UCSD-AML1 (cell line): ENCODE measurements around the gene TMEM69.
"Not testable (repeated sequence)": the region's sequence is repeated elsewhere in the genome, so short reads cannot be mapped to it uniquely, and the experiment has no call there.

Source experiments
- DNase-seq: peaks from one replicate; lab custom pipeline; 2025; ENCODE audit not compliant: unreplicated experiment; lab: John Stamatoyannopoulos, UW

Gene TMEM69

DNA sequence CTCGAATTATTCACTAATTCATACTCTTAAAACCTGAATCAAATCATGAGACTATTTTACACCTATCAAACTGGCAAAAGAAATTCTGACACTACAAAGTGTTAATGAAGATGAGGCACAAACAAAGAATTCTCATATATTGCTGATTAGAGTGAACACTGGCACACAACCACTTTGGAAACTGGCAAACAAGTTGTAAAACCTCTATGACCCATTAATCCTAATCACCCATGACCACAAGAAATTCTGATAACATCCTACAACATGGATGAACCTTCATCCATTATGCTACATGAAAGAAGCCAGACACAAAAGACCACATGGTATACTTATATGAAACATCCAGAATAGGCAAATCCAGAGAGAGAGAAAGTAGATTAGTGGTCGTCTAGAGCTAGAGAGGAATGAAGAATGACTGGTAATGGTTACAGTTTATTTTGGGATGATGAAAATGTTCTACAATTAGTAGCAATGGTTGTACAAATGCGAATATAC lies 10.2 kb upstream of the TMEM69 start:
- no peak for DNase-seq

DNA sequence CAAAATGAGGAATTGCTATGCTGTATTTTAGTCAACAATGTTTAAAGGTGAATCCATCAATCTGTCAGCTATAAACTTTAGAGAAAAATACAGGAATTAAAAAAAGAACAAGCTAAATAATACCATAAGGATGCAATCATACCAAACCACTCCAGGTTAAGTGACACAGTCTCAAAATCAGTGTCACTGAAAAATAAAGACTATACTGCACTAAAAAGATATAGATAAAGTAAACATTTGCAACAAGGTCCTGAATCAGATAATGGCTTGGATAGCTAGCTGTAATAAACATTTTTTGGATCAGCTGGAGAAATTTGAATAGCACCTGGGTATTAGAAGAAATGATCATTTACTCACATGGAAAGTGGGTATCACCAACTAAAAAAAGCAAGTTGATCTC lies 9.5 kb upstream of the TMEM69 start:
- no peak for DNase-seq

DNA sequence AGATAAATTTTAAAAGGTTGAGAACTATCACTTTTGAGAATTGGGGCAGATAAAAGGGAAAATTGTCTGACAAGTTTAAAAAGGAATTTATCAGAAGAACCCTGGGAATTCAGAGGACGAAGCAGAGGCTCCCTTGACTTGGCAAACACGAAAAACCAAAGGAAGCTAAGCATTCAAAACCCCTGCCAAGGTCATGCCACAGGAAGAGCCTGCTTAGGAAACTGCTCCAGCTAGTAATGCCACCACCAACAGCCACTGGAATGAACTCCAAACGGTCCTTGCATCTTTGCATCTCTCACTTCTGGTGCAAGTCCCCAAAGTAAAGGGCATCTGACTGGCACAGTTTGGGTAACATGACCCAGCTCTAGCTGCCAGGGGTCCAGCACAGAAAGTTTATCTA lies 8.9 kb upstream of the TMEM69 start:
- DNase-seq, result peak; percentile 24

DNA sequence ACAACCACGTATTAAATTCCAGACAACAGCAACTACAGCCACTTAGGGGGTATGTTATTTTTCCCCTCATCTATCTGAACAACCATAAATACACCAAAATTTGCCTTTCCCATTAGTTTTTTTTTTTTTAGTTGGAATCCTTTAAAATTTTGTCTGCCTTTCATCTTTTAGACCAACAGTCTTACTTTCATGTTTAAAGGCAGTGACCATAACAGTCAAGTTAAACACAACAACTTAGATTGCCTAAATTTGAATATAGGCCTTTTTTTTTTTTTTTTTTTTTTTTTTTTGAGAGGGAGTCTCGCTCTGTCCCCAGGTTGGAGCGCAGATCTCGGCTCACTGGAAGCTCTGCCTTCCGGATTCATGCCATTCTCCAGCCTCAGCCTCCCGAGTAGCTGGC lies 5.0 kb upstream of the TMEM69 start:
- no peak for DNase-seq

DNA sequence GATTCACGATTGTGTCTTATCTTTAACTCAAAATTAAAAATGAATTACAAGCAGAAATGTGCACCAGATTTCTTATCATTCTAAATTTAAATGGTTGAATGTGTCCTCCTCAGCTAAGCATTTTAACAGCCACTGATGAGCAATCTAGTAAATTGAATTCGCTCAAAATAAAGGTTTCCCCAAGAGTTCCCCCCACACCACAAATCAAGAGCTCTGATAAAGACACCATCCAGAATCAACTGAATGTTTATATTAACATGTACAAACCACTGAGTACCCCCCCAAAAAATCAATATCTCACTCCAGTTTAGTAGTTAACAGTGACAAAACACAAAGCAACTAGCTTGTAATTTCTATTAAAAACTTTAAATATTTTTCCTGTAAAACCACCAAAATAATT lies 3.6 kb upstream of the TMEM69 start:
- DNase-seq, result no peak

DNA sequence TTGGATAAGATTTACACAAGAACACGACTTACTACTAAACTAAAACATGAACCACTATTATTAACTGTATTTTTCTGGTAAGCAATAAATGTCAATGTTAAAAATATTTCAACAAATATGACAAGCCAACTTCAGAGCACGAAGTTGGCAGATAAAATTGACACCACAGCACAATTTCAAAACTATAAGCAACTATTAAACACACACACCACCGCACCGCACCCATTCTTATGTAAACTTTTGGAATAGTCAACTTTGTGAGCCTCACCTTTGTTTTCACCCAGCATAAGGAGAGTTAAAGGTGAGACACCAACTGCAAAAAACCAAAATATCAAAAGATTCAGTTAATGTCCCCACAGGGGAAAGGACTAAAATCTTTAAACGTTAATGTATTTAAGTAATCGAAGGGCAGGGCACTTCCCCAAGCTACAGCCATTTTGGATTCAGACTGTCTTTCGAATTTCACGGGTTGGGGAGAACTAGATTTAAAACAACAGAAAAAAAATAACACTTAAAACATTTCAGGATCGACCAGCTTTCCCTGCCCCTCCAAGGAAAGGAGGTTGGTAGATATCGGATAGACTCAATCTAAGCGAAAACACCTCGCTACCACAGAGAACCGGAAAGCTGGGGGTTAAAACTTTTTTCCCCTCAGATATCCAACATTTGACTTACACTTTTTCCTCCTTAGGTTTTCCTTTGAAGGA lies 2.5 kb upstream of the TMEM69 start:
- DNase-seq, result no peak

DNA sequence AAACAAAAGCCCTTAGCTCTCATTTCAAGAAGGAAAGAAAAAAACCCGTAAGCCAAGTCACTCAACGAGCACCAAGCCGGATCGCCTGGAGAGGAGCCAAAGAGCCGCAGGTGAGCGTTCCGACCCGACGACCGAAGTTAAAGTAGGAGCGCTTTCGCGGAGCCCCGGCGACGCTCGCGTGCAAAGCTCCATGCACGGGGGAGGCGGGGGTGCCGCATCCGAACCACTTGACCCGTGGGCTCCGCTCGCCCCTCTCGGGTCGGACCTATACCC lies 2.0 kb upstream of the TMEM69 start:
- peak; percentile 74 for DNase-seq

DNA sequence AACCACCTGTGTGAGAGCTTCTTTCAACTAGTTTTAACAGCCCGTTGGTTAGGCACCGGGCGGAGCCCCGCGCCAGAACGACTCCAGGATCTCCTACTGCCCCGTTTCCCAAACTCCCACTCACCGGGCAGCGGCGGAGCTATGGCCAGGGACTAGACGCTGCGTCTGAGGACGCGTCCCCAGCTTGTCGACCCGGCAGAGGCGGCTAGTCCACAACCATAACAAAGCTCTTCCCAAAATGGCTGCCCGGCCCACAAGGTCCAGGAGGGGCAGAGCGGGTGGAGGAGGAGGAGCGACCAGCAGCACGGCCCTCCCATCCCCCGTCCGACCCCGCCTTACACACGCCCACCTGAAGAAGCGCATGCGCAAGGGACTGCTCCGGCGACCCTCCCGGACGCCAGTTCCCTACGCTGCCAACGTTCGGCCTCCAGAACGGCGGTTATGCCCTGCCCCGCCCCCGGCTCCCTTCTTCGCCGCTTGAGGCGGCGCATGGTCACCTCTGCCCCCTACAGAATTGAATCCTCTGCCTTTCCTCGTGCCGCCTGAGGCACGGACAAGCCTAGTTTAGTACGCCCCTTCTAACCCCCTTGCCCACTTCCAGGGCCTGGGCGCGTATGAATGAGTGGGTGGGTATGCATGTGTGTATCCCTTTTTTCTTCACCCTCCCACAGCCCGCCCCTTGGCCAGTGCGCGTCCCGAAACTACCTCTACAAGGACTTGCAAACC lies 1.5 kb upstream of the TMEM69 start, which contains the start of gene GPBP1L1:
GPBP1L1 (minus strand) TSS at position 246 of the 726 bp plus-strand sequence. CDS start 27,446 bp downstream, outside the sequence.
- DNase-seq, result peak; percentile 97

DNA sequence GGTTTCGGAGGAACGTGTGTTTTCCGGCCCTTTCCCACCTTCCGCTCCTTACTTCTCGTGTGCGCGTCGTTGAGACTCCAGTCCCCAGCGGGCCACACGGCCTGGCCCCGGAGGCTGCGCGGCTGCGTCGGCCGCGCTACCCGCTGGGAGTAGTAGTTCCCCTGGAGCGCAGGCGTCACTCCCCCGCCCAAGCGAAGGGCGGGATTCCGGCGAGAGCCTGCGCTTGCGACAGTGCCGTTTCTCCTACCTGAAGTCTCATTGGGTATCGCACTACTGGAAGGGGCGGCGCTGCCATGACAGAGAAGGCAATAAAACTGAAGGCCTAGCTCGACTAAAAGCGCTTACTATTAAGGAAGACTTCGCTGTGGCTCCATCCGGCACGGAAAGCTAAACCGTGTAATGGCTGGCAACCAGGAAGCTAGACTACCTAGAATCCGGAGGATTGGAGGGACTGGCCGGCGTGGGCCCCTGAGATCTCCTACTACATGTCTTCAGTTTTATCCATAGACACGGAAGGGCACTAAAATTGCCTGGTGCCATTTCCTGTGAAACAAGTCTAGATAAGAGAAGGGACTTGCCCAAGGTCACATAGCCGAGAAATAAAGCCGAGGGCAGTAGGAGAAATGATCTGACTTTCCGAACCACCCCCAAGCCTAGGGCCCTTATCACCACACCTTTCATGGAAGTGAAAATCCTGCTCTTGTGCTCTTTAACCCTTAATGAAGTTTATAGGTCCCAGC lies 797 bp upstream of the TMEM69 start:
- peak; percentile 99 for DNase-seq

DNA sequence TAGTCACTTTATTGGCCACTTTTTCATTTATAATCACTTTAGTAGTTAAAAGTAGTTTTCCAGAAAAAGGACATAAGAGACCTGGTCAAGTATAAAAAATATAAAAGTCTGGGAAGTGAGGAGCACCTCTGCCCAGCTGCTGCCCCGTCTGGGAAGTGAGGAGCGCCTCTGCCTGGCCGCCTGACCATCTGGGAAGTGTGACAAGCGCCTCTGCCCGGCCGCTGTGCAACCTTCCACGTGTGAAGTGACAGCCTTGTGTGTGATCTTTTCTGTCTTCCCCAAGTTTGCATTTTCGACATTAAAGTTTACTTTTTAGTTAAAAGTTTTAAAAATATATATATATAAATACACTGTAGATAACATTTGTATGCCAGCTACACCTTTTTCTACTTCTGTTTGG lies 5.8 kb downstream of the TMEM69 start:
- DNase-seq, result not testable (repeated sequence)

DNA sequence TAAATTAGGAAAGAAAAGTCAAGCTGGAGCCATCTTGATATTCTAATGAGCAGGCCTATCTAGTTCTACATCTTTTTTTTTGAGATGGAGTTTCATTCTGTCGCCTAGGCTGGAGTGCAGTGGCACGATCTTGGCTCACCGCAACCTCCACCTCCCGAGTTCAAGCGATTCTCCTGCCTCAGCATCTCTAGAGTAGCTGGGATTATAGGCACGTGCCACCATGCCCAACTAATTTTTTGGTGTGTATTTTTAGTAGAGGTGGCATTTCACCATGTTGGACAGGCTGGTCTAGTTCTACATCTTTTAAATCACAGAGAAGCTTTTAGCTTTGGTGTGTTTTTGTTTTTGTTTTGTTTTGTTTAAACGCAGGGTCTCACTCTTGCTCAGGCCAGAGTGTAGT lies 6.8 kb downstream of the TMEM69 start:
- DNase-seq, result no peak

DNA sequence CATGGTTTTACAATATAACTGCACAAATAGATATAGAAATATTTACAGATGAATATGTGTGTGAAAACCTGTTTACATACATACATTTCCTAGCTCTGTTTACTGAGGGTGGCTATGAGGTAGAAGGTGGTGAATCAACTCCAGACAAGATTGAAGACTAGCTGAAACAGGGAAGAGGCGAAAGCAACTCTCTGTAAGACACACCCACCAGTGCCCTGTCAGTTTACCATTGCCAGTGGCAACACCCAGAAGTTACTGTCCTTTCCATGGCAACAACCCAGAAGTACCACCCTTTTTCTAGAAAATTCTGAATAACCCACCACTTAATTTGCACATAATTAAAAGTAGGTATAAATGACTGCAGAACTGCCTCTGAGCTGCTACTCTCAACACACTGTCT lies 16.7 kb downstream of the TMEM69 start:
- DNase-seq, result no peak

DNA sequence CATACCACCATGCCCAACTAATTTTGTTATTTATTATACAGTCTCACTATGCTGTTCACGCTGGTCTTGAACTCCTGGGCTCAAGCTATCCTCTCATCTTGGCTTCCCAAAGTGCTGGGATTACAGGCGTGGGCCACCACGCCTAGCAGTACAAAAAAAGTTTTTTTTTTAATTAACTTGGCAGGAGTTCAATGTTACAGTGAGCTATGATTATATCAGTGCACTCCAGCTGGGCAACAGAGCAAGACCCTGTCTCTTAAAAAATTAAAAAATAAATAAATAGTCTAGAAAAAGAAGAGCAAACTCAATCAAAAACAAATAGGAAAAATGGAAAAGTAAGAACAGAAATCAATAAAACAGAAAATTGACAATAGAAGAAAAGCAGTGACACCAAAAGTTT lies 25.7 kb downstream of the TMEM69 start:
- DNase-seq, result no peak

DNA sequence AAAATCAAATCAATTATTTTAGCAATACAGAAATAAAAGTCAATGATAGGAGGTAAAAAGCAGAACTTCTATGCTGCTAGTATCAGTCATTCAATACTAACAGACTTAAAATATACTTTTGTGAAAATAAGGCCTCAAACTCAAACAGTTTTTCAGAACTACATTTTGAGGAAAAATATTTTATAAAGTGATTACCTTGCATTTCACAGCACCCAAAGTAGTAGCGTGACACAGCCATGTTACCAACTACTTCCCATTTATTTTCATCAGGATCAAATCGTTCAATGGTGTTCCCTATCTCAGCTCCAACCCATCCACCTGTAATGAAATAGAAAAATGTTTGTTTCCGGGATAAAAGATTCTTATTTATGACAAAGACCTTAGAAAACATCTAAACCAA lies 28.7 kb downstream of the TMEM69 start:
- DNase-seq, result no peak

DNA sequence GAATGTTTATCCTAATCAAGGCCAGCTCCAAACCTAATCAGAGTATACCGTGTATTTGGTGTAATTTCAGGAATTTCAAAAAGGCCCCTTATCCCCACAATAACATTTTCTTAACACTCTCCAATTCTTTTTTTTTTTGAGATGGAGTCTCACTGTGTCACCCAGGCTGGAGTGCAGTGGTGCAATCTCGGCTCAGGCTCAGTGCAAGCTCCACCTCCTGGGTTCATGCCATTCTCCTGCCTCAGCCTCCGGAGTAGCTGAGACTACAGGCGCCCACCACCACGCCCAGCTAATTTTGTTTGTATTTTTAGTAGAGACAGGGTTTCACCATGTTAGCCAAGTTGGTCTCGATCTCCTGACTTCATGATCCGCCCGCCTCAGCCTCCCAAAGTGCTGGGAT lies 29.4 kb downstream of the TMEM69 start:
- not testable (repeated sequence) for DNase-seq

DNA sequence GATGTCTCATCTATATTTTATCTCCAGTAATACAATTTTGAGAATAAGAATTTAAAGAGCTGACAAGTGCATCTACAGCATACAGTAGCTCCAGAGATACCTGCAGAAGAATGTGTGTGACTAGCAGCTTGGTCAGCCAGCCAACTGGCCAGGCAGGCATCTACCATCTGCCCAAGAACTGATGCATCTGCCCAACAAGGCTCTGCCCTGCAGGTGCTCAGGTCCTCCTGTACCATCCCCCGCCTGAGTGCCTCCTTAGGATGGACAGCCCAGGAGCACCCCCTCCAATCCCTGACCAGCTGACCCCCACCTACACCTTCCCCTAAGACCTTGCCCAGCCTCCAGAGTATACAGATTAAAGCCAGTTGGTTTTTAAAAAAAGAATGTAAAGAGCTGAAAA lies 30.3 kb downstream of the TMEM69 start:
- DNase-seq, result no peak

DNA sequence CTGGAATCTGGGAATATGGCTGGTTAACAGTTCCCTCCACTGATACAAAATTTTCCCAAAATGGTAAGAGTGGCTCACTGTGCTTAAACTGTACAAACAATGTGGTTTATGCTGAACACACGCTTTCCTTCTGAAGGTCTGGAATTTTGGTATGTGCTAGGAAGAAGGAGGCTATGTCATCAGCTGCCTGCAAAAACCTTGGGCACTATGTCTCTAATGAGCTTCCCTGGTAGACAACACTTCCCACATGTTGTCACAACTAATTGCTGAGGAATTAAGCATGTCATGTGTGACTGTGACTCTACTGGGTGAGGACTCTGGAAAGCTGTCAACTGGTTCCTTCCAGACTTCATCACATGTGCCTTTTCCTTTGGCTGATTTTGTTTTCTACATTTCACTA lies 33.2 kb downstream of the TMEM69 start:
- DNase-seq, result no peak

DNA sequence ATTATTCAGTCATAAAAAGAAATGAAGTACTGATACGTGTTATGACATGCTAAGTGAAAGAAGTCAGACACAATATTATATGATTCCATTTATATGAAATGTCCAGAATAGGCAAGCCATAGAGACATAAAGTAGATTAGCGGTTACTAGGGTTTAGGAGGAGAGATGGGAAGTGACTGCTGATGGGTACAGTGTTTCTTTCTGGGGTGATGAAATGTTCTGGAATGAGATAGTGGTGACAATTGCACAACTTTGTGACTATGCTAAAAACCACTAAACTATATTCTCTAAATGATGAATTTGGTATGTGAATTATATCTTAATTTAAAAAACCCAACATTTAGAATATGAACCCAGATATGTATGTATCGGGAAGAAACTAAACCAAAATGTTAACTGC lies 34.8 kb downstream of the TMEM69 start:
- no peak for DNase-seq

DNA sequence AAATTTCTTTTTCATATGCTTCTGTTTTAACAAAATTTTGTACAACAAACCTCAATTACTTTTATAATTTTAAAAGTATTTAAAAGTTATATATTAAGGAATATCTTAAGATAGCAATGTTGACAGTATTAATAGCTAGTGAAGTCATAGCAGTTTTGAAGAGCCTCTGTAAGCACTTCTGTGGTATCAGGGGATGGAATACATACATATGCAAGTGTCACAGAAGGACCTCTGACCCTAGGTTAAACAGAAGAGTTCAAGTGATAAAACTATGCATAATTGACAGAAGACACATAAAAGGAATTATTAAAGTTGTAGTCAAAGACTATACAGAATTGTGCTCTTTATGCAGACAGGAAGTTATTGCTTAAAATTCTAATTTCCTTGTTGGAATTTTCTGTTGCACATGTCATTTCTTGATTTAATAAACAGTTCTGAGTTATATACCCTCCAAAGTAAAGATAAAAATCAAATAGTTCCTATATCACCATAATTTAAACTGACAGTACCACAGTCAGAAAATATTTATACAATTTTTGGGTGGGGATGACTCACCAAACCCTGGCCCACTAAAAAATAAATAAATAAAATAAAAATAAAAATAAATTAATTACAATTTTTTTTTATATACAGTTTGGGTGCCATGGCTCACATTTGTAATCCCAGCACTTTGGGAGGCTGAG lies 35.4 kb downstream of the TMEM69 start:
- DNase-seq, result no peak

DNA sequence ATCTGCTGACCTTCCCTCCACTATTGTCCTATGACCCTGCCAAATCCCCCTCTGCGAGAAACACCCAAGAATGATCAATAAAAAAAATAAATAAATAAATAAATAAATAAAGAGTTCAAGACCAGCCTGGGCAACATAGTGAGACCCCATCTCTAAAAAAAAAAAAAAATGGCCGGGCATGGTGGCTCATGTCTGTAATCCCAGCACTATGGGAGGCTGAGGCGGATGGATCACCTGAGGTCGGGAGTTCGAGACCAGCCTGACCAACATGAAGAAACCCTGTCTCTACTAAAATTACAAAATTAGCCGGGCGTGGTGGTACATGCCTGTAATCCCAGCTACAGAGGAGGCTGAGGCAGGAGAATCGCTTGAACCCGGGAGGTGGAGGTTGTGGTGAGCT lies 38.0 kb downstream of the TMEM69 start:
- not testable (repeated sequence) for DNase-seq

DNA sequence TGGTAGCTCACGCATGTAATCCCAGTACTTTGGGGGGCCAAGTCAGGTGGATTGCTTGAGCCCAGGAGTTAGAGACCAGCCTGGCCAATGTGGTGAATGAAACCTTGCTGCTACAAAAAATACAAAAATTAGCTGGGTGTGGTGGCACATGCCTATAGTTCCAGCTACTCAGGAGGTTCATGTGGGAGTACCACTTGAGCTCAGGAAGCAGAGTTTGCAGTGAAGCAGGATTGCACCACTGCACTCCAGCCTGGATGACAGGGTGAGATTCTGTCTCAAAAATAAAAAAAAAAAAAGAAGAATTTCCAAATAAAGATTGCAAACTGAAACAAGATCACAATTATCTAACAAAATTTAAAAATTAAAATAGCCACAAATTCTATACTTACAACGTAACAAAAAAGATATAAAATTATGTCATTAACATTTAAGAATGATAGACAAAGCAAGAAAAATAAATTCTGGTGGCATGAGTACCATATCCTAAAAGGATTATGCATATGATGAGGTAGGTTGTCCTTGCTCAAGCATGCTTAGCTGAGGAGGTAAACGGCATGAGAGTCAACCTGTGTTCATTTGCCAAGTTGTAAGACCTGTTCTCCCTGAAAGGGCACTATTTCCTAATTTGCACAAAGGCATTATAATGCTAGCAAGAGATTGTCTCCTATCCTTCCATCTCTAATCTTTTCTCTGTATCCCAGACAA lies 42.2 kb downstream of the TMEM69 start:
- DNase-seq, result no peak
